HCT116 (cell line): ENCODE results near the gene TAOK3. TPM values are rescaled to one million over a fixed set of nuclear protein-coding genes. Genes with fewer than 3 reads are reported as not detected.
A peak's percentile ranks its signal among the peaks of the same experiment; 100 is the strongest.

Experiments
- ATAC-seq: fragments of 200-7000 bp; cut with Tn5 transposase; 2 replicates; pipeline ENCODE4 v1.9.1; 2020; ENCODE audit warnings: mild to moderate bottlenecking, moderate library complexity
- BruUV-seq: library from RNA; stranded (reverse); fragments of 400-500 nt; replicated peaks from 2 replicates; lab custom pipeline; 2021; lab: Mats Ljungman, UMichigan
- CTCF ChIA-PET: fragments of 300-600 bp; sonication (Branson Sonifier 250); formaldehyde crosslinking; loops from one replicate; lab custom pipeline; 2021; ENCODE audit warnings: antibody characterized with exemption; lab: Charles Lee
- POLR2A ChIA-PET: fragments of 300-600, 350-600 bp; sonication (Branson Sonifier 250); formaldehyde crosslinking; loops from one replicate; lab custom pipeline; 2021; ENCODE audit warnings: antibody characterized with exemption; lab: Charles Lee
- RAD21 ChIA-PET, 2 experiments: fragments of 300-600 bp; sonication (Branson Sonifier 250); formaldehyde crosslinking; loops; one replicate each; lab custom pipeline; 2023; ENCODE audit warnings: low total read pairs in 2 of 2; ENCODE audit not compliant: uncharacterized antibody in 2 of 2, unreplicated experiment in 2 of 2, low non-redundant PET in 1 of 2; lab: Charles Lee
- DNase-seq: peaks from one replicate; pipeline ENCODE4 v3.0.0-alpha.2; 2010; ENCODE audit warnings: low read depth, low spot score
- H2AFZ ChIP-seq: fragments of 200-600 bp; shearing (Covaris generic), sonication (generic); 2 replicates; pipeline ENCODE4 v1.6.1; 2017; ENCODE audit warnings: low read depth, mixed run types, mixed read lengths, antibody characterized with exemption, low read length; ENCODE audit not compliant: poor library complexity, severe bottlenecking
- H3K27ac ChIP-seq: 2 replicates; pipeline ENCODE4 v1.5.1; 2012; ENCODE audit warnings: low read depth, low read length
- H3K27me3 ChIP-seq: fragments of 200-600 bp; sonication (generic); 2 replicates; pipeline ENCODE4 v1.6.1; 2016; ENCODE audit warnings: mixed run types, low read length, mixed read lengths; ENCODE audit not compliant: insufficient read depth
- H3K36me3 ChIP-seq, 2 experiments: fragments of 200-500 bp in 1 of 2; fragments of 200-600 bp in 1 of 2; sonication (Bioruptor generic) in 1 of 2; sonication (generic) in 1 of 2; 2 replicates each; pipeline versions ENCODE4 v1.5.1 to v1.6.1; 2014 to 2016; ENCODE audit warnings: low read length in 2 of 2, inconsistent platforms in 1 of 2, mixed read lengths in 1 of 2, mixed run types in 1 of 2; ENCODE audit not compliant: insufficient read depth in 2 of 2, control insufficient read depth in 1 of 2
- H3K4me1 ChIP-seq, 2 experiments: fragments of 200-600 bp in 1 of 2; sonication (generic) in 1 of 2; 2 replicates each; pipeline versions ENCODE4 v1.5.1 to v1.6.1; 2012 to 2017; ENCODE audit warnings: low read length in 2 of 2, inconsistent platforms in 1 of 2, mild to moderate bottlenecking in 1 of 2, mixed read lengths in 1 of 2, mixed run types in 1 of 2, moderate library complexity in 1 of 2; ENCODE audit not compliant: insufficient read depth in 2 of 2, control insufficient read depth in 1 of 2
- H3K4me2 ChIP-seq: fragments of 200-600 bp; sonication (generic); 2 replicates; pipeline ENCODE4 v1.6.1; 2017; ENCODE audit warnings: mixed run types, low read length, mixed read lengths
- H3K4me3 ChIP-seq, 2 experiments: fragments of 200-600 bp in 1 of 2; sonication (generic) in 1 of 2; replicated peaks in 1 of 2; 2 replicates each; pipeline ENCODE4 v1.5.1; 2011 to 2016; ENCODE audit warnings: low read length in 2 of 2, control low read depth in 1 of 2, low read depth in 1 of 2, mild to moderate bottlenecking in 1 of 2, mixed read lengths in 1 of 2, mixed run types in 1 of 2
- H3K79me2 ChIP-seq: fragments of 200-600 bp; sonication (generic); 2 replicates; pipeline ENCODE4 v1.6.1; 2017; ENCODE audit warnings: mild to moderate bottlenecking, mixed run types, low read length, moderate library complexity, mixed read lengths; ENCODE audit not compliant: insufficient read depth
- H3K9ac ChIP-seq: fragments of 200-600 bp; sonication (generic); 2 replicates; pipeline ENCODE4 v1.6.1; 2016; ENCODE audit warnings: low read length, mixed read lengths
- H3K9me2 ChIP-seq: fragments of 200-600 bp; sonication (generic), shearing (Covaris generic); 2 replicates; pipeline ENCODE4 v1.6.1; 2017; ENCODE audit warnings: mixed run types, mild to moderate bottlenecking, moderate library complexity; ENCODE audit not compliant: insufficient read depth
- H3K9me3 ChIP-seq, 2 experiments: fragments of 200-500 bp in 1 of 2; fragments of 200-600 bp in 1 of 2; sonication (Bioruptor generic) in 1 of 2; sonication (generic) in 1 of 2; 2 replicates each; pipeline ENCODE4 v1.6.1; 2014 to 2017; ENCODE audit warnings: low read length in 2 of 2, mixed read lengths in 2 of 2, inconsistent platforms in 1 of 2, low read depth in 1 of 2, mild to moderate bottlenecking in 1 of 2, mixed run types in 1 of 2, moderate library complexity in 1 of 2; ENCODE audit not compliant: control insufficient read depth in 1 of 2, insufficient read depth in 1 of 2
- H4K20me1 ChIP-seq: fragments of 200-600 bp; sonication (generic), shearing (Covaris generic); 2 replicates; pipeline ENCODE4 v1.6.1; 2017; ENCODE audit warnings: mixed run types, mild to moderate bottlenecking, moderate library complexity; ENCODE audit not compliant: insufficient read depth
- ATF3 ChIP-seq: IDR thresholded peaks from 2 replicates; pipeline ENCODE4 v1.6.1; 2012
- CEBPB ChIP-seq: IDR thresholded peaks from 2 replicates; pipeline ENCODE4 v1.6.1; 2012; ENCODE audit warnings: low read depth
- CTCF ChIP-seq, 3 experiments: fragments of 200-600 bp in 1 of 3; sonication (generic) in 1 of 3; IDR thresholded peaks in 2 of 3; conservative IDR thresholded peaks in 1 of 3; 2 replicates each; pipeline ENCODE4 v1.5.1; 2012 to 2017; ENCODE audit warnings: low read depth in 2 of 3, low read length in 2 of 3, antibody characterized with exemption in 1 of 3, borderline replicate concordance in 1 of 3, control low read depth in 1 of 3, mild to moderate bottlenecking in 1 of 3, mixed read lengths in 1 of 3, mixed run types in 1 of 3, moderate library complexity in 1 of 3; ENCODE audit not compliant: insufficient read depth in 1 of 3
- ELF1 ChIP-seq: IDR thresholded peaks from 2 replicates; pipeline ENCODE4 v1.6.1; 2012; ENCODE audit warnings: low read depth, borderline replicate concordance
- EZH2phosphoT487 ChIP-seq: fragments of 200-600 bp; IDR thresholded peaks from 2 replicates; pipeline ENCODE4 v1.6.1; 2018; ENCODE audit warnings: antibody characterized with exemption, borderline replicate concordance
- FOSL1 ChIP-seq: IDR thresholded peaks from 2 replicates; pipeline ENCODE4 v1.6.1; 2012; ENCODE audit warnings: low read depth
- JUND ChIP-seq: IDR thresholded peaks from 2 replicates; pipeline ENCODE4 v1.6.1; 2012
- POLR2A ChIP-seq: IDR thresholded peaks from 2 replicates; pipeline ENCODE4 v1.7.0; 2011; ENCODE audit warnings: borderline replicate concordance; ENCODE audit not compliant: insufficient read depth, insufficient read length; ENCODE audit errors: extremely low read depth
- REST ChIP-seq: IDR thresholded peaks from 2 replicates; pipeline ENCODE4 v1.6.1; 2012; ENCODE audit warnings: low read depth
- SIN3A ChIP-seq: IDR thresholded peaks from 2 replicates; pipeline ENCODE4 v1.6.1; 2012; ENCODE audit warnings: low read depth
- TCF7L2 ChIP-seq: IDR thresholded peaks from 2 replicates; pipeline ENCODE4 v1.7.0; 2011; ENCODE audit warnings: borderline replicate concordance, inconsistent platforms; ENCODE audit not compliant: insufficient read depth, insufficient read length; ENCODE audit errors: extremely low read depth
- ZBTB33 ChIP-seq: IDR thresholded peaks from 2 replicates; pipeline ENCODE4 v1.6.1; 2011; ENCODE audit warnings: mild to moderate bottlenecking, low read length, moderate library complexity; ENCODE audit not compliant: insufficient replicate concordance; ENCODE audit errors: extremely low read depth
- ZNF274 ChIP-seq: fragments of 200-500 bp; sonication (Bioruptor generic); IDR thresholded peaks from 2 replicates; pipeline ENCODE4 v1.6.1; 2014; ENCODE audit warnings: mild to moderate bottlenecking, low read depth, low read length, inconsistent platforms
- intact Hi-C: fragments of 100-400 bp; cut with micrococcal nuclease; formaldehyde crosslinking; loops from 2 replicates; pipeline ENCODE4 v1.10.0; 2022
- total RNA-seq: library from RNA; stranded (reverse); gene quantifications from one replicate; pipeline ENCODE4 v1.2.1, GENCODE V29; 2021; ENCODE audit not compliant: unreplicated experiment

Gene TAOK3
- total RNA-seq, 1 experiment from 2014 or later = 10.5 TPM

GRCh38 chr12:118374909-118375308 is 2.2 kb upstream of the TAOK3 start:
- H3K4me2 ChIP-seq = peak overlapping the region; percentile 91; the same call in 1 of the 2 replicates
- intact Hi-C loops = loop anchor here (5.0 kb wide), 1 partner anchor 498 kb away; no protein-coding TSS in a partner anchor

More at GRCh38 chr12:118374909-118375308, 2.2 kb upstream of the TAOK3 start:
- peaks cover 27% of the 10 kb centered on the region for H3K79me2 ChIP-seq
- ChIA-PET POLR2A (no interaction called here), RAD21 (interaction anchor here in 1 of 2 experiments (1.8 to 2.0 kb wide), 2 partner anchors 194 to 254 kb away, joined by 6 to 7 read pairs; no protein-coding TSS in a partner anchor), CTCF (interaction anchor here (1.8 to 4.4 kb wide), 5 partner anchors 17 to 500 kb away, joined by 11 to 76 read pairs (median 51); no protein-coding TSS in a partner anchor)
- H3K9me2 ChIP-seq = no peaks in the 10 kb centered on the region
- H3K27me3 ChIP-seq = no peaks in the 10 kb centered on the region
- ATAC-seq (no peak), DNase-seq (no peak)
- no peak overlapping the region for H3K9ac ChIP-seq
- no peak overlapping the region for H3K4me3 ChIP-seq
- no peaks in the 10 kb centered on the region for H3K9me3 ChIP-seq
- TF ChIP-seq ZBTB33 (no peak), CTCF (IDR thresholded peaks at IDR 0.05 in 2 of 3, conservative IDR thresholded peaks at IDR 0.05 in 1 of 3; ENCODE audit: borderline replicate concordance in 1 of 3, insufficient read depth in 1 of 3, low read depth in 2 of 3, low read length in 2 of 3) (no peak), JUND (no peak), TCF7L2 (no peak), ATF3 (no peak), REST (no peak), POLR2A (no peak), ELF1 (no peak), EZH2phosphoT487 (no peak), CEBPB (no peak), FOSL1 (no peak), ZNF274 (no peak), SIN3A (no peak)
- no peak overlapping the region for H2AFZ ChIP-seq
- BruUV-seq = no TSS peak
- H4K20me1 ChIP-seq = no peaks in the 10 kb centered on the region
- peaks cover 0 to 35% of the 10 kb centered on the region in 2 experiments; a peak in 3 of 4 replicates for H3K4me1 ChIP-seq
- no peak overlapping the region for H3K27ac ChIP-seq
- peaks cover 0 to 6% of the 10 kb centered on the region in 2 experiments; a peak in 1 of 4 replicates for H3K36me3 ChIP-seq
